PC-9 (cell line): ENCODE measurements around the gene MGAT3. TPM values are rescaled to one million over a fixed set of nuclear protein-coding genes. Genes with fewer than 3 reads are reported as not detected.

Experiments used
- BruUV-seq: library from RNA; stranded (reverse); fragments of 400-500 nt; replicated peaks from 2 replicates; lab custom pipeline; 2021; lab: Mats Ljungman, UMichigan
- CTCF ChIA-PET: fragments of 300-600 bp; sonication (Branson Sonifier 250); formaldehyde crosslinking; loops from one replicate; lab custom pipeline; 2022; ENCODE audit warnings: antibody characterized with exemption; lab: Charles Lee
- POLR2A ChIA-PET: fragments of 300-600 bp; sonication (Branson Sonifier 250); formaldehyde crosslinking; loops from one replicate; lab custom pipeline; 2022; ENCODE audit warnings: antibody characterized with exemption; ENCODE audit not compliant: unreplicated experiment; lab: Charles Lee
- DNase-seq, 2 experiments: peaks; one replicate each; pipeline versions ENCODE4 v3.0.0 to v3.0.0-alpha.2; 2015 to 2022; ENCODE audit warnings: mixed read lengths in 1 of 2
- H2AFZ ChIP-seq: fragments of 200-600 bp; sonication (generic); 2 replicates; pipeline ENCODE4 v1.8.1; 2017; ENCODE audit warnings: antibody characterized with exemption
- H3F3A ChIP-seq: fragments of 200-600 bp; sonication (generic); 2 replicates; pipeline ENCODE4 v1.8.1; 2017; ENCODE audit warnings: antibody characterized with exemption, mild to moderate bottlenecking, low read depth; ENCODE audit not compliant: insufficient read depth
- H3K27ac ChIP-seq: fragments of 200-600 bp; sonication (generic); 2 replicates; pipeline ENCODE4 v1.6.1; 2016; ENCODE audit warnings: mixed run types
- H3K27me3 ChIP-seq: fragments of 200-600 bp; sonication (generic); 2 replicates; pipeline ENCODE4 v1.6.1; 2016; ENCODE audit warnings: low read depth, mixed run types; ENCODE audit not compliant: insufficient read depth
- H3K36me3 ChIP-seq: fragments of 200-600 bp; sonication (generic); 2 replicates; pipeline ENCODE4 v1.6.1; 2016; ENCODE audit warnings: low read depth, mixed run types
- H3K4me1 ChIP-seq: fragments of 200-600 bp; sonication (generic); replicated peaks from 2 replicates; pipeline ENCODE4 v1.6.1; 2016; ENCODE audit warnings: mixed run types; ENCODE audit not compliant: insufficient read depth
- H3K4me2 ChIP-seq: fragments of 200-600 bp; sonication (generic); 2 replicates; pipeline ENCODE4 v1.6.1; 2017; ENCODE audit warnings: mixed run types
- H3K4me3 ChIP-seq: fragments of 200-600 bp; sonication (generic); 2 replicates; pipeline ENCODE4 v1.6.1; 2016; ENCODE audit warnings: mixed run types
- H3K79me2 ChIP-seq: fragments of 200-600 bp; sonication (generic); 2 replicates; pipeline ENCODE4 v1.6.1; 2017; ENCODE audit warnings: low read depth, mixed run types
- H3K9me2 ChIP-seq: fragments of 200-600 bp; sonication (generic); 2 replicates; pipeline ENCODE4 v1.8.1; 2017; ENCODE audit warnings: mild to moderate bottlenecking; ENCODE audit not compliant: insufficient read depth
- H3K9me3 ChIP-seq: fragments of 200-600 bp; sonication (generic); 2 replicates; pipeline ENCODE4 v1.8.1; 2016; ENCODE audit warnings: low read depth; ENCODE audit not compliant: insufficient read depth
- H4K20me1 ChIP-seq: fragments of 200-600 bp; sonication (generic); 2 replicates; pipeline ENCODE4 v1.8.1; 2017; ENCODE audit not compliant: insufficient read depth
- EZH2 ChIP-seq: fragments of 200-600 bp; sonication (generic); IDR thresholded peaks from 2 replicates; pipeline ENCODE4 v1.8.0; 2017; ENCODE audit warnings: antibody characterized with exemption, low read depth
- intact Hi-C: fragments of 100-400 bp; cut with micrococcal nuclease; formaldehyde crosslinking; loops from one replicate; pipeline ENCODE4 v1.10.0; 2022; ENCODE audit not compliant: unreplicated experiment
- total RNA-seq: library from RNA; stranded (reverse); gene quantifications from 2 replicates; pipeline ENCODE4 v1.2.3, GENCODE V29; 2021
- TF ChIP-seq, protein P1 (sequence below): fragments of 200-600 bp; sonication (generic); conservative IDR thresholded peaks from 2 replicates; pipeline ENCODE4 v1.6.1; 2017; ENCODE audit warnings: mixed run types, antibody characterized with exemption, mild to moderate bottlenecking, moderate library complexity

MGAT3 gene
- total RNA-seq, 1 experiment from 2014 or later = not detected

GRCh38 chr22:39508393-39508792, 51.6 kb downstream of the MGAT3 start:
- no TSS peak for BruUV-seq
- Histone ChIP-seq H4K20me1 (peaks cover 35% of the 10 kb centered on the region), H3K9me2 (no peaks in the 10 kb centered on the region), H3K4me3 (no peak overlapping the region), H3K9me3 (no peaks in the 10 kb centered on the region), H3K27me3 (no peaks in the 10 kb centered on the region), H2AFZ (no peak overlapping the region), H3K36me3 (peaks cover 61% of the 10 kb centered on the region), H3F3A (peaks cover 9% of the 10 kb centered on the region; the same call in 1 of the 2 replicates), H3K79me2 (peaks cover 69% of the 10 kb centered on the region), H3K27ac (no peak overlapping the region), H3K4me2 (no peak overlapping the region), H3K4me1 (peaks cover 9% of the 10 kb centered on the region)
- DNase-seq = no peak
- TF ChIP-seq EZH2 = no peak
- TF ChIP-seq, protein P1, sequence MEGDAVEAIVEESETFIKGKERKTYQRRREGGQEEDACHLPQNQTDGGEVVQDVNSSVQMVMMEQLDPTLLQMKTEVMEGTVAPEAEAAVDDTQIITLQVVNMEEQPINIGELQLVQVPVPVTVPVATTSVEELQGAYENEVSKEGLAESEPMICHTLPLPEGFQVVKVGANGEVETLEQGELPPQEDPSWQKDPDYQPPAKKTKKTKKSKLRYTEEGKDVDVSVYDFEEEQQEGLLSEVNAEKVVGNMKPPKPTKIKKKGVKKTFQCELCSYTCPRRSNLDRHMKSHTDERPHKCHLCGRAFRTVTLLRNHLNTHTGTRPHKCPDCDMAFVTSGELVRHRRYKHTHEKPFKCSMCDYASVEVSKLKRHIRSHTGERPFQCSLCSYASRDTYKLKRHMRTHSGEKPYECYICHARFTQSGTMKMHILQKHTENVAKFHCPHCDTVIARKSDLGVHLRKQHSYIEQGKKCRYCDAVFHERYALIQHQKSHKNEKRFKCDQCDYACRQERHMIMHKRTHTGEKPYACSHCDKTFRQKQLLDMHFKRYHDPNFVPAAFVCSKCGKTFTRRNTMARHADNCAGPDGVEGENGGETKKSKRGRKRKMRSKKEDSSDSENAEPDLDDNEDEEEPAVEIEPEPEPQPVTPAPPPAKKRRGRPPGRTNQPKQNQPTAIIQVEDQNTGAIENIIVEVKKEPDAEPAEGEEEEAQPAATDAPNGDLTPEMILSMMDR = no peak
- POLR2A ChIA-PET = interaction anchor here (0.6 kb wide), 1 partner anchor 316 kb away, joined by 4 read pairs; no protein-coding TSS in a partner anchor
- intact Hi-C loops = no loop called here
- CTCF ChIA-PET = no interaction called here

DNA sequence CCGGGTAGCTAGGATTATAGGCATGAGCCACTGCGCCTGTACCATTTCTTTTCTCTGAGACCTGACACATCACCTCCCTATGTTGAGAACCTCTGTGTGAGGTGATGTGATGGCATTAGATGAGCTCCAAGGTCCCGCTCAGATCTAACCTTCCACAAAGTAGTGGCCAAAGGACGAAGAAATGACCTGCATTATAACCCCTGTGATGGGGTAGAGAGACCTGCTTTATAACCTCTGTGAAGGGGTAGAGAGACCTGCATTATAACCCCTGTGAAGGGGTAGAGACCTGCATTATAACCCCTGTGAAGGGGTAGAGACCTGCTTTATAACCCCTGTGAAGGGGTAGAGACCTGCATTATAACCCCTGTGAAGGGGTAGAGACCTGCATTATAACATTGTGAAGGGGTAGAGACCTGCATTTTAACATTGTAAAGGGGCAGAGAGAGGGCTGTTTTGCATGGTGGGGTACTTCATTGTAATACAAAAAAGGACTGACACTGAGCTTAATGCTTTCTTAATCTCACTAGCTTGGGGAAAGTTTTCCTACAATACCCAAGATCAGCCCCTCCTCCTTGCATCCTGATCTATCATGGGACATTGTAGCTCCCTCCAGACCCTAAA, 53.8 kb downstream of the MGAT3 start:
- no peak overlapping the region for H3K27ac ChIP-seq
- H3K27me3 ChIP-seq = no peaks in the 10 kb centered on the region
- no peak overlapping the region for H3K4me3 ChIP-seq
- no peak for TF ChIP-seq EZH2
- TF ChIP-seq, protein P1 = no peak
- BruUV-seq = no TSS peak
- intact Hi-C loops = no loop called here
- H3K9me2 ChIP-seq = no peaks in the 10 kb centered on the region
- no peak overlapping the region for H2AFZ ChIP-seq
- H3K79me2 ChIP-seq = peaks cover 53% of the 10 kb centered on the region
- CTCF ChIA-PET = no interaction called here
- peaks cover 17% of the 10 kb centered on the region; the same call in 1 of the 2 replicates for H3F3A ChIP-seq
- POLR2A ChIA-PET = interaction anchor here (0.6 kb wide), 1 partner anchor 397 kb away, joined by 24 read pairs; no protein-coding TSS in a partner anchor
- H3K9me3 ChIP-seq = no peaks in the 10 kb centered on the region
- H3K4me2 ChIP-seq = no peak overlapping the region
- H4K20me1 ChIP-seq = peaks cover 46% of the 10 kb centered on the region
- H3K4me1 ChIP-seq = no peaks in the 10 kb centered on the region
- peak in 1 of 2 experiments; percentile 28 for DNase-seq
- peaks cover 68% of the 10 kb centered on the region for H3K36me3 ChIP-seq

- CTCF ChIA-PET = no interaction called here
- Histone ChIP-seq H3K27me3 (no peaks in the 10 kb centered on the region), H3K9me2 (no peaks in the 10 kb centered on the region), H4K20me1 (peaks cover 46% of the 10 kb centered on the region), H3K79me2 (peaks cover 48% of the 10 kb centered on the region), H2AFZ (no peak overlapping the region), H3K9me3 (no peaks in the 10 kb centered on the region), H3K4me1 (no peaks in the 10 kb centered on the region), H3K36me3 (peaks cover 67% of the 10 kb centered on the region), H3K4me2 (no peak overlapping the region), H3K4me3 (no peak overlapping the region), H3K27ac (no peak overlapping the region), H3F3A (peaks cover 23% of the 10 kb centered on the region; the same call in 1 of the 2 replicates)
- TF ChIP-seq, protein P1 = no peak
- TF ChIP-seq EZH2 = no peak
- POLR2A ChIA-PET = interaction anchor here (0.6 kb wide), 1 partner anchor 397 kb away, joined by 24 read pairs; no protein-coding TSS in a partner anchor
- BruUV-seq = no TSS peak
- intact Hi-C loops = no loop called here
- DNase-seq = no peak
These were observed 54.4 kb downstream of the MGAT3 start for GRCh38 chr22:39511226-39511625.
